ENCODE results near the gene SIGLEC1. TPM values are rescaled to one million over a fixed set of nuclear protein-coding genes. Genes with fewer than 3 reads are reported as not detected.

Gene SIGLEC1
- polyA plus RNA-seq, 3 donors: 0.96 to 1.4 (median 1.3) TPM

DNA sequence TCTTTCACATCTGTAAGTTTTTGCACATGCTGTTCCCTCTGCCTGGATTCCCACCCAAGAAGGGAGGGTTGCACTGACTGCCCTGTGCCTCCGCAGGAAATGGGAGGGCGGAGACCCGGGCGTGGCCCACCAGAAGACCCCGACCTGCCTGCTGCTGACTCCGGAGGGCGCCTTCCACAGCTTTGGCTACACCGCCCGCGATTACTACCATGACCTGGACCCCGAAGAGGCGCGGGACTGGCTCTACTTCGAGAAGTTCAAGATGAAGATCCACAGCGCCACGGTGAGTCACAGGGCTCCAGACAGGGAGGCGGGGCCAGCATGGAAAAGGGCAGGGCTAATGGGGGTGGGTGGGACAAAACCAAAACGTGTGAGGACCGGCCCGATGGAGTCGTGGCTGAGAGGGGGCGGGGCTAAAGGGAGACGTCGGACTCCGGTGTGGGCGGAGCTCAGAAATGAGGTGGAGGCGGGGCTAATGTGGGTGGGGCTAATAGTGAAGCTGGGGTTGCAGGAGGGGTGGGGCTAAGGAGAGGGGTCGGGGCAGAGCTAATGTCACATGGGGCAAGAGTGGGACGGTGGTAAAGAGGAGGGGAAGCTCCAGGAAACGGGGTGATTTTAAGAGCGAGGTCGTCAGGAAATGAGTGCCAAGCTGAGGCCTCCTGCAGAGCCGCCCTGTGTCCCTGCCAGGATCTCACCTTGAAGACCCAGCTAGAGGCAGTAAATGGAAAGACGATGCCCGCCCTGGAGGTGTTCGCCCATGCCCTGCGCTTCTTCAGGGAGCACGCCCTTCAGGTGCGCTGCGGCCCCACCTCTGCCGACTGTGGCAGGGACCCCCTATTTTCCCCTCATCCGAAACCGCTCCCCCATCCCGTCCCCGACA is 32.6 kb upstream of the SIGLEC1 start:
- DNase-seq: no peak

DNA sequence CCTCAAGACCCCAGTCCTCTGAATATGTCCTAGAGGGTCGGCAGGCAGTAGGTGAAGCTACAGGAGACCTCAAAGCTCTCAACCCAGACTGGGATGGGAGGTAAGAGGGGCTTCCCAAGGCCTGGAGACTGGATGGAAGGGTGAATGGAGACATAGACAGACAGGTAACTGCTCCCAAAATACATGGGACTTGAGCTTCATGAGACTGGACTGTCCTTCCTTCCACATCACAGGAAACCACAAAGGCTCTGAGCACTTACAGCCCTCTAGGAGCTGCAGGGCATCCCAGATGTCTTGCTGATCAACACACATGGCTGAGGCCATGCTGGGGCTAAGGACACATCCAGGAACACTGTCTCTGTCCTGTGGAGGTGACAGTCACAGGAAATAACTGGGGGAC is 31.6 kb upstream of the SIGLEC1 start:
- DNase-seq: no peak

DNA sequence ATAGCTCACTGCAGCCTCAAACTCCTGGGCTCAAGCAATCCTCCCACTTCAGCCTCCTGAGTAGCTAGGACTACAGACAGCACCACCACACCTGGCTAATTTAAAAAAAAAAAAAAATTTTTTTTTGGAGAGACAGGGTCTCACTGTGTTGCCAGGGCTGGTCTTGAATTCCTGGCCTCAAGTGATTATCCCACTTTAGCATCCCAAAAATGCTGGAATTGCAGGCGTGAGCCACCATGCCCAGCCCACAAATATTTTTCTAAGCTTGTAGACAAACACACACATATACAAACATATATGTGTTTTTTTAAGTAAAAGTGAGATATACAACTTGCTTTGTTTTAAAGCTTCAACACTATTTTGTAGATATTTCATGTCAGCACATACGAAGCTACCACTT is 30.9 kb upstream of the SIGLEC1 start:
- DNase-seq: no peak

DNA sequence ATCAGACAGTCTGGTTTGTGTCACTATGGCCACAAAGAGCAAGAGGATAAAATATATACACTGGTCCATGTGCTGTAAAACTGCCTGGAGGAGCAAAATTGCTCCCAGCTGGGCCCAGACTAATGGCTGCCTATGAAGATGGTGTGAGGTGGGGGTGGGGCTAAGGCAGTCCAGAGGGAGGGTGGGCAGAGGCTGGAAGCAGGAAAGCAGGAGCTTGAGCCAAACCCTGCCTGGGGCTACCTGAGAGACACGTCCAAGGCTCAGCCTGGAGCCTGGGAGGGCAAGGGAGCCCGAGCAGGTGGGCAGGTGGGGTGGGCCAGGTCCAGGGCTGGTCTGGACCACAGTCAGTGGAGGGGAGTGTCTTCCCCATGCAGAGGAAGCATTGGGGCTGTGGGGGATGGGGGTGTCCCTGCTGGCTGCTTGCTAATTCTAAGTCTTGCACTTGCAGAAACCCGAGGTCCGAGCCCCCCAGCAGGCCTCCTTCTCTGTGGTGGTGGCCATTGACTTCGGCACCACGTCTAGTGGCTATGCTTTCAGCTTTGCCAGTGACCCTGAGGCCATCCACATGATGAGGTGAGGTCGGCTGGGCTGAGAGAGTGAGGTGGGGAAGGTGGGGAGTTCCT is 29.5 kb upstream of the SIGLEC1 start:
- no peak for DNase-seq

DNA sequence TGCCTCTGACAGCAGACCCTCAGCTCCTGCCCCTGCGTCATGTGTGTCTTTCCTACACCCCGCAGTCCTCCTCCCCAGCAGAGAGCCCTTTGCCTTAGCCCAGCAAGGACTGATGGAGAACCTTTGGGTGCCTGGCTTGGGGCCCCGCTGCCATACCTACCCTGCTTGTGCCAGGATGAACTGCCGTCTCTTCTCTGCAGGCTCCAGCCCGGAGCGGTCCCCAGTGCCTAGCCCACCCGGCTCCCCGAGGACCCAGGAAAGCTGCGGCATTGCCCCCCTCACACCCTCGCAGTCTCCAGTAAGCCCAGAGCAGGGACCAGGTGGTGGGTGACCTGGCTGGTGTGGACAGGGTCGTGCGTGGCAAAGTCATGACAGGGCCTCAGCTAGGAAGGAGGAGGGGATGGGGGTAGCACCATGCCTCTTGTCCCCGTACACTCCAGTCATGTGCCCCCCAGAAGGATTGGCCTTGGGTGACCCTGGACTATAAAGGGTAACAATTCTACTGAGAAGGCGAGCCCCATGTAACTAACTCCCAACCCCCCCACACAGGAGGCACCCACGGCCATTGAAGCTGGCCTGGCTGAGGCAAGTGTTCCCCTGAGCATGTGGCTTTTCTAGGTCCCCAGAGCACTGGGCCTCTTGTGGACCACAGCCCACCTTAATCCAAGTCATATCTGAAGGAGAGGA is 28.4 kb upstream of the SIGLEC1 start:
- no peak for DNase-seq

DNA sequence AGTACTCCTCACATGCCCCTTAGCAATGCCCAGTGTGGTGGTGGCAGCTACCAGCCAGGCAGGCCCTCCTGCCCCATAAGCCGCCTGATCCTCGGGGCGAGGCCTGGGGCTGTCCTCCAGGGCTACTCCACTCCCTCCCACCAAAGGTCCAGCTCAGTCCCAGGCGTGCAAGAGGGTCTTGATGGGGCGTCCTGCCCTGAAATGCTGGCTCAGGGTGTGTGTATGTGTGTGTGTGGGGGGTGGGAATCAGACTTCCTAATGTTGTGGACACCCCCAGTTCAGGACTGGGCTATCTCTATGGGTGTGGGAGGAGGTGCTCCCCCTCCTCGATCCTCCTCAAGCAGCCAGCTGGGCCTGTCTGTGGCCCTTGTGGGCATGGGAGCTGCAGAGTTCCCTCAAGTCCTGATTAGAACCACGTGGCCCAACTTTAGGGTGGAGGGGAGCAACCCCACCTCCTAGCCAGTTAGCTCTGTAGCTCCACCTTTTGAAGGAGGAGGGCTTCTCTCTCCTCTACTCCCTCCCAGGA is 27.6 kb upstream of the SIGLEC1 start:
- no peak for DNase-seq

DNA sequence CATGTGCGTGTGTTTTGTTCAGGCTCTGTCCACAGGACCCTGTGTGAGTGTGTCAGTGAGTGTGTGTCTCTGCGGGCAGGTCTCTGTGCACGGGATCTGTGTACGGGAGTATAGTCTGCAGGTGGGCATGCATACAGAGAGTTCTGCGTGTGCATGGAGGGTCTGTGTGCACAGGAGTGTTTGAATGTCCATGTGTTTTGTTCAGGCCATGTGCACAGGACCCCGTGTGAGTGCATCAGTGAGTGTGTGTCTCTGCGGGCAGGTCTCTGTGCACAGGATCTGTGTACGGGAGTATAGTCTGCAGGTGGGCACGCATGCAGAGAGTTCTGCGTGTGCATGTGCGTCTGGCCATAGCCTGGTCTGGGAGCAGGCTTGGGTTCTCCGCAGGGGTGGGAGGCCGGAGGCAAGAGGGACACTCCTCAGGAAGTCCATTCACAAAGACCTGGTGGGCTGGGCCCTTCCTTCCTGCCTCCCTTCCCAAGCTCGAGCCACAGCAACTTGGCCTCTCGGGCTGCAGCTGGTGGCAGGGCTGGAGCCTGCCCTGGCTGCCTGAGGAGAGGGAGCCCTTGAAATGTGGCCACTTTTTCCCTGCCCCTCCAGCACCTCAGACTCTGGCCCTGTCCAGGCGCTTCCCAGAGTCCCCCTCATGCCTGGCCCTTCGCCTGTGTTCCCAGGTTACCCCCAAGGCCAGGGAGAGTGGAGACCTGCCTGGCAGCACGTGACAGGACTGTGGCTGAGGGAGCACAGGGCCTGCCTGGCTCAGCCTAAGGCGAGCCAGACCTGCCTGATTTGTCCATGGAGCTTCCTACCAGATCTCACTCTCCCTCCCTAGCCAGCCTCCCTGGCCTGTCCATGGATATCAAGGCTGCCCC is 26.9 kb upstream of the SIGLEC1 start:
- no peak for DNase-seq

DNA sequence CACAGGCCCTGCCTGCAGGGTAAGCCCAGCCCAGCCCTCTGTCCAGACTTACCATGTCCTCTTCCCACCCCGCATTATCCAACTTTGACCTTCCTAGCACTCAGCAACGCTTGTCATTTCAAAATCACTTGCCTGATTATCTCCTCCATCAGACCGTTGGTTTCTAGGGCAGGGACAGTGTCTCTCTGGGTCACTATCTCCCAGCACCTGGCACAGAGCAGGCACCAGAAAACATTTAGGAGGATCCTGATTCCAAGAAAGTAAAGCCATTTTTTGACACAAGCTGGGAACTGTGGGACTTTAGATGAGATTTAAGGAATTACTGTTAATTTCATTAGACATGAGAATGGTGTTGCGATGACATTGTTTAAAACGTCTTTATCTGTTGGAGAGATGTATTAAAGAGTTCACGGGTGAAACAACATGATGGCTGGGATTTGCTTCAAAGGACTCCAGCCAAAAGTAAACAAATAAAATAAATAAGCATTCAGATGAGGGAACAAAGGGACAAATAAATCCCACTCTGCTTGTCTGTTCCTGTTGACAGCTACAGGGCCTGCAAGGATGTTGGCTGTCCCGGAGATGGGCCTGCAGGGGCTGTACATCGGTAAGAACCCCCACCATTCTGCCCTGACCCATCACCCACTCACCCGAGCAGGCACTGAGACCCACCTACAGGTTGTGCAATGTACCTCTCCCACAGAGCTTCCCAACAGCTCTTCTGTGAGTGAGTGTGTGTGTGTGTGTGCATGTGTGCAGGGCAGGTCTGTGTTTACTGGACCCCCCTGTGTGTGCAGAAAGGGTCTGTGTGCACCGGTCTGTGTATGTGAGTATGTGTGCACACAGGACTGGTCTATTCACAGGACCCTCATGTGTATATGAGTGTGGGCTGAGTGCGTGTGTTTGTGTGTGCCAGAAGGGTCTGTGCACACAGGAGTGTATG is 26.0 kb upstream of the SIGLEC1 start:
- no peak for DNase-seq

DNA sequence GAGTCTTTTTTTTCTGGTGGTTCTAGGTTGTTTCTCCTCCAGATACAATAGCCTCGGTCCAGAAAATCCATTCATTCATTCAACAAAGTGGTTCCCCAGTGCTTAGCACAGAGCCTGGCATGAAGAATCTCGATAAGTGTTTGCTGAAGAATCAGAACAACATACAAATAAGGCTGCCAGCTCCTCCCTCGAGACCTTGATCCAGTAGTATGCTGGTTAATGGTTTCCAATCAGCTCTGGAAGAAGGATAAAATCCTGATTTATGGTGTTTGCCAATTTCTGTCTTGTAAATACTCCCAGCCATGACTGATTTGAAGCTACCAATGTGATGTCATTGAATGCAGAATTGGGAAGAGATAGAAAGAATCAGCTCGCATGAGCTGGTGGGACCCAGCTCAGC is 23.4 kb upstream of the SIGLEC1 start:
- no peak for DNase-seq

DNA sequence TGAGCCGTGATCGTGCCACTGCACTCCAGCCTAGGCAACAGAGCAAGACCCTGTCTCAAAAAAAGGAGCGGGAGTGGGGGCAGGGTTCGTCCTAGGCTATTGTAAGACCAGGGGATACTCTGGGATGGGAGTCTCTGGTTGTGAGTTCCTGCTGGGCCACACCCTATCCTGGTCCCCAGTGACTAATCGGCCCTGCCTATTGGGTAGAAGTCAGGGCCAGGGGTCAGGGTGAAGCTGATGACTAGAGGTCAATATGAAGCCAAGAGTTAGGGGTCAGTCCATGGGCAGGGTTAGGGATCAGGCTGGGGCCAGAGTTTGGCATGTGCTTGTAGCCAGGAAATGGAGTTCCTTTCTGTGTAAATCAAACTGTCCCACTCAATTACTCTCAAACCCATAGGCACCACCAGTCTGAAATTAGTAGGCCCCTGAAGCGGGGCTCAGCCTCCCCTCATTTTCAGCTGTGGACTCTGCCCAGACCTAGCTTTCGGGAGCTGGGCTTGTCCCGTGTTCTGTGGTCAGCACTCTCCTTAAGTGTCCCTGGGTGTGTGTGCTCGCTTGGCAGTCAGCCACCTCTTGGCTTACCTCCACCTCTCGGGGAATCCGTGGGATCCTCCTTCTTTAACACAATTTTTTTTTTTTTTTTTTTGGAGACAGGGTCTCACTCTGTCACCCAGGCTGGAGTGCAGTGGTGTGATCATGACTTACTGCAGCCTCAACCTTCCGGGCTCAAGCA is 21.9 kb upstream of the SIGLEC1 start:
- DNase-seq: no peak

DNA sequence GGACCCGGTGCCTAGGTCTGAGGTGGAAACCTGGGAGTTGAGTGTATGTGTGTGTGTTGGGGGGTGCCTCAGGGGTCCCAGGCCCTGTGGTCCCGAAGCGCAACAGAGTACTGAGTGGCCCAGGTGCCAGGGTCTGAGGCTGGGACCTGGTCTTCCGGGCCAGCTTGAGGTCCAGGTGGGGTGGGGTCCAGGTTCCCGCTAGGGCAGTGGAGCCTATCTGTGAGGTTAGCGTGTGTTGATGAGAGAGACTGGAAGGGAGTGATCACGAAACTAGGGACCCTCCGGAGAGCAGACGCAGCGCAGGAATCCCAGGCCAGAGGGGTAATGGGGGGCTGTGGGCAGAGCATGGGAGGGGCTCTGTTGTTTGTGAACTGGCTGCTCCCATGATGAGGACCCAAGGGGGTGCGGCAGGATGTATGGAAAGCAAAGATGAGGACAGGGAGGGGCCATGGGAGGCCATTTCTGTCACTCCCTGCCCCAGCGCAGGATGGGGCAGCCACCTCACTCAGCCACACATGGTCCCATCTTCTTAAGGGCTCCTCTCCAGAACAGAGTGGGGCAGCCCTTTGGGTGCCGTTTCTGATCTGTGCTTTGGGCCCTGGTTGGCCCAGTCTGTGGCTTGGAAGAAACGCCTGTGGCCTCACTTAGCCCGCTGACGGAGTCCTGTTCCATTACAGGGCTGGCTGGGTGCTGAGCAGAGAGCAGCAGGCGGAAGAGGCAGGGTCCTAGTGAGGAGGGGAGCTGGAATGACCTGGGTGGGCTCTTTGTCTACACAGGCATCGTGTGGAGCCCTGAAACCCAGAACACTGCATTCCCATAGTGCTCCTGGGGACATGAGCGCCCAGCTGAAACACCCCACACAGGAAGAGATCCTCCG is 21.0 kb upstream of the SIGLEC1 start:
- no peak for DNase-seq

DNA sequence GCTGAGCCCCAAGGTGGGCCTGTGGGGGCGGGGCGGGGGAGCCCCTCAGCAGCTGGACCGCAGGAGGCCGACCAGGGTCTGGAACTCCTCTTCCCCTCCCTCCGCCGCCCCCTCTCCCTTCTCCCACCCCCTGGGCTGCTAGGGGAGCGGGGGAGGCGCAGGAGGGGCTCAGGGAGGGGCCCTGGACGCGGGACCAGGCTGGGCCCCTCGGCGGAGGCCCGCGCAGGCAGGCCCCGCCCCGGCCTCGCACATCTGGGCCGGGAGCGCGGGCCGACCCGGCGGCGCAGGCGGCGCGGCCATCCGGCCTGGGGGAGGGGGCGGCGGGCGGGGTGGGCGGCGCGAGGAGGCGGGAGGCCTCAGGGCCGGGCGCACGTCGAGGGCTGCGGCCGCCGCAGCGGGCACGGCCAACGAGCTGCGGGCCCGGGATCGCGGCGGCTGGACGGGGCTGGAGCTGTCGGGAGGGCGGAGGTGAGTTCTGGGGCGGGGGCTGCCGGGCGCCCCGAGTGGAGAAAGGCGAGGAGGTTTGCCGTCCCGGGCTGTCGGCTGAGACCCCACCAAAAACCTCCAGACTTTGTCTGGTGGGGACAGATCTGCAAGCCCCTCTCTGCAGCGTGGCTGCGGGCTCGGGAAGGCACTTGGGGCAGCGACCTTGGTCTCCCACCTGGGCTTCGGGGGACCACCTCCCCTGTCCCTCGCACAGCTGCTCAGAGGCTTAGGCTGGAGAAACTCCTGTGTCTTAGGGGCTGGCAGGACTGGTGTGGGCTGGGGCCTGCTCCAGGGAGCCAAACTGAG is 20.1 kb upstream of the SIGLEC1 start, which contains the start of gene HSPA12B:
TSS of gene HSPA12B (plus strand) at position 359 of the 792 bp plus-strand sequence. CDS start 5,990 bp downstream, outside the sequence.
- DNase-seq: peak; percentile 58

DNA sequence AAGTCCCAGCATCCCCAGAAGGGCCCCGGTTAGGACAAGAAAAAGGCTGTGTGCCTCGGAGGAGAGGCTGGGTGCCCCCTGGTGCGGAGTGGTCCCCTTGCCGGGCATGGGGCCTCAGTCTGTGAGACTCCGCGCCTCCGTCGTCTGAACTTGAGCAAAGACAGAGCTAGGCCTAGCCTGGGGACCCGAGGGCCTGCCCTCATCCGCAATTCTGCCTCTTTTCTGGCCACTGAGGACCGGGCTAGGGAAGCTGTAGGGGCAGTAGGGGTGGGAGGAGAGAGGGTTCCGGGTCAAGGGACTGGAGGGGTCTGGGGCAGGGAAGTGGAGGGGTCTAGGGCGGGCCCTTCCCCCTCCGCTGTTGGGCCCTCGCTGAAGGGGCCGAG is 19.5 kb upstream of the SIGLEC1 start:
- DNase-seq: no peak

DNA sequence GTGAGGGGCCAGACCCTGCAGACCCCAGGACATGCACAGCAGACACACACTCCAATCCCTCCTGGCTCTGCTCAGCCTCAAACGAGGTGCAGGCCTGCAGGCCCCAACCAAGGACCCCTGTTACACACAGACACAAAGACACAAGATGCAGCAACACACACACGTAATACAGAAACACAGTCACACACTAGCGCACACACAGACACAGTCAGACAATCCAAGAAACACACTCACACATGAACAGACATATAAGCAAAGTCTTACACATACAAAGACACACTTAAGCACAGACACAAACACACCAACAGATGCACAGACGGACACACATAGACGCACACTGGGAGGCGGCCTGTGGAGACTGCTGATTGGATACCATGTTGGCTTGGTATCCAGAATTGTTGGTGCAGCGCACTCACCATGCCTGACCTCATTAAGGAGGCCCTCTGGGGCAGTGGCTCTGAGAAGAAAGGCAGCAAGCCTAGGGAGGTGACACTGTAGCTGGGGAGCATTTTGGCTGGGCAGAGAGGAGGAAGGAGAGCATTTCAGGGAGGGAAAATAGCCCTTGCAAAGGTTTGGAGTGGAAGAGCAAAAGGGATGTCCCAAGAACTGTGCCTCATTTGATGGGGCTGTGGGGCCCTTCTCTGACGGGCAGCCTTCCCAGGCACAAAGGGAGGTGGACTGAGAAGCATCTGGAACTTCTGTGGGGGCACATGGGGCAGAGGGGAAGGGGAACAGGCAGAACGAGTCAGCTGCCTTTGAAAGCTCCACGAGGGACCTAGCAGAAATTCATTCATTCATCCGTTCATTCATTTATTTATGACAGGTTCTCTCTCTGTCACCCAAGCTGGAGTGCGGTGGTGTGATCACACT is 18.6 kb upstream of the SIGLEC1 start:
- no peak for DNase-seq

DNA sequence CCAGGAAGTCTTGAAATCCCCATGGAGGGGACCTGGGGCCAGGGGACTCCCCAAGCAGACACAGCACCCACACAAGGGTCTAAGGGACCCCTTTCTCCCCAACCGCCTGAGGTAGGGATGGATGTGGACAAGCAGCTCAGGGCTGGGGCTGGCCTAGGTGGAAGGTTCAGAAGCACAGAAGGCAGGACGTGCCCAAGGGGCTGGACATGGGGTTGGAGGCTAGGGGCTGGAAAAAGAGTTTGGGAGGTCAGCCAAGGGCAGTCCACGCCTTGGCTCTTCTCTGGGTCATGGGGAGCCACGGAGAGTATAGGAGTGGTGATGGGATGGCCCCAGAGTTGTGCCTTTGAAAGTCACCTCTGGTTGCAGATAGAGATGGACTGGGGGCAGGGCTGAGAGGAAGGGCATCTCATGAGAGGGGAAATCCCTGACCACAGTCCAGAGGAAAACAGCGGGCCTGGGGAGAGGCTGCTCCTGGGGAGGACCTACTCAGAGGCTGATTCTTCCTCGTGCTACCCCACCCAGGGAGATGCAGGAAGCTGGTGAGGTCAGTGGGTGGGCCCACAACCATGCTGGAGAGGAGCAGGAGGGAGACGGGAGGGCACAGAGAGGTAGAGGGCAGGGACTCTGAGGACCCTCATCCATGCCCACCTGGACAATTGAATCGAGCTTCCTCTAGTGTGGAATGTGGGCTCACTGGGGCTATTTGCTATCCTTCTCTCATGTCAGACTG is 17.6 kb upstream of the SIGLEC1 start:
- DNase-seq: no peak

DNA sequence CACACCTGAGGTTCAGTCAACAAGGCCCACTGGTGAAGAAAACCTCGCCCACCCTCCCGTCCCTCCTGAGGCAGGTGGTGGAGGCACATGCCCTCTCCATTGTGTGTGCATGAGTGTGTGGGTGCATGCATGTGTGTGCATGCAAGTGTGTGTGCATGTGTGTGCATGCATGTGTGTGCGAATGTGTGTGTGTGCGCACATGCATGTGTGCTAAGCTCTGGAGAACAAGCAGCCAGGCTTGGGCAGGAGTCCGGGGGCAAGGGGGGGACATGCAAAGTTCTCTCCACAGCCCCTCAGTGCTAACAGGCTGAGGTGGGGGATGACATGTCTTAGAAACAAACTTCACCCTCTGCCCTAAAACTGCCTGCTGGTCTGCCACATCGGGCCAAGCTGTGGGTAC is 17.0 kb upstream of the SIGLEC1 start:
- no peak for DNase-seq

Measured in renal pelvis (tissue), 4 donors.